ENCODE results near the gene IBTK.
"Not testable (repeated sequence)": the region's sequence is repeated elsewhere in the genome, so short reads cannot be mapped to it uniquely, and the experiment has no call there.

The IBTK gene

GRCh38 chr6:82178077-82178758 lies 69.3 kb downstream of the IBTK start:
- DNase-seq (ENCODE audit: low read depth) = no peak

GRCh38 chr6:82176616-82177015 lies 70.9 kb downstream of the IBTK start:
- DNase-seq (ENCODE audit: low read depth) = no peak

DNA sequence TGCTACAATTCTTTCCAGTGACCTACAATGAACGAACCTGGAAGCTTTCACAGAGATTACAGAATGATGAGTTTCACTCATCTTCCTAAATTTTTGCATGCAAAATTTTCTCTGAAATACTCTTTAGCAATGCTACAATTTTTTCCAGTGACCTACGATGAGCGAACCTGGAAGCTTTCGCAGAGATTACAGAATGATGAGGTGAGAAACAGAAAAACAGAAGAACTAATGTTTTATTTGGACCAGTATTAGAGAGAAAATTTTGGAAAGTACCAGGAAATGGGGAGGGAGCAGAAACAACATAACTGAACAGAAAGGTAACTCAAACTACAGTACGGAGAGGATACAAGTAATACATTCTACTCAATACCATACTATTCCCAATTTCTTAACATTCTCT lies 75.0 kb downstream of the IBTK start:
- no peak for DNase-seq (ENCODE audit: low read depth)

GRCh38 chr6:82169138-82169876 lies 78.2 kb downstream of the IBTK start:
- no peak for DNase-seq (ENCODE audit: low read depth)

DNA sequence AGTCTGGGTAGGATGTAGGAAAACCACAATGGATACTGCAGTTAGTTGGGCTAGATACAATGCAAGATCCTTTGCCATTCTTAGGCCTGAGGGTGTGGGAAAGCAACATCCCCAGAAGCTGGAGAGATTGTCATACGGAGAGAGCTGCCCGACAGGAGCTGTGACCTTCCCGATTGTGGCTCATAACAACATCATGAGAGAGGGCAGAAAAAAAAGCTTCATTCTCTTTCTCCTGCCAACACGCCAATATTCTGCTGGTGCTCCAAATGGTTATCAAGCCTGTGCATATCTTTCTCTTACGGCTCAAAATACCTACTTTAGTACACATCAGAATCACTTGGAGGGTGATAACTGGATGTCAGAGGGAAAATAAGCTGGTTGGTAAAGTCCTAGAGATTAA lies 81.1 kb downstream of the IBTK start:
- DNase-seq (ENCODE audit: low read depth) = no peak

DNA sequence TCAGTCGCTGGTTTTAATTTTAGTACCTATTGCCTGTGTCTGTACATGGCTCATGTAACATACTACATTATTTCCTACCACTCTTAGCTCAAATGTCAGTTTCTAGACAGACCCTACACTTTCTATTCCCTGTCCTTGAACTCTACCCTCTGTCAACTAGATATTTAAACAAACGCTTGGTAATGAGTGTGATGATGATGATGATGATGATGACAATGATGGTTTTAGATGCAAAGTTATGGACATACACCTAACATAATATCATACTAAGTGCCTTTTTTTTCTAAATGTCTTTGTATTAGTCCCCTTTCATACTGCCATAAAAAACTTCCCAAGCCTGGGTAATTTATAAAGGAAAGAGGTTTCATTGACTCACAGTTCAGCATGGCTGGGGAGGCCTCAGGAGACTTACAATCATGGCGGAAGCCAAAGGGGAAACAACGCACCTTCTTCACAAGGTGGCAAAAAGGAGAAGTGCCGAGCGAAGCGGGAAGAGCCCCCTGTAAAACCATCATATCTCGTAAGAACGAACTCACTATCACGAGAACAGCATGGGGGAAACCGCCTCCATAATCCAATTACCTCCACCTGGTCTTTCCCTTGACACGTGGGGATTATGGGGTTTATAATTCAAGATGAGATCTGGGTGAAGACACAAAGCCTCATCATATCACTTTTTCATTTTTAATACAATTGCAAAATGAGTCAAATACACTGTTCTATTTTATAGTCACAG lies 87.1 kb downstream of the IBTK start:
- no peak for DNase-seq (ENCODE audit: low read depth)

- DNase-seq (ENCODE audit: low read depth) = not testable (repeated sequence)
Observed at GRCh38 chr6:82152786-82153185, 94.8 kb downstream of the IBTK start.

DNA sequence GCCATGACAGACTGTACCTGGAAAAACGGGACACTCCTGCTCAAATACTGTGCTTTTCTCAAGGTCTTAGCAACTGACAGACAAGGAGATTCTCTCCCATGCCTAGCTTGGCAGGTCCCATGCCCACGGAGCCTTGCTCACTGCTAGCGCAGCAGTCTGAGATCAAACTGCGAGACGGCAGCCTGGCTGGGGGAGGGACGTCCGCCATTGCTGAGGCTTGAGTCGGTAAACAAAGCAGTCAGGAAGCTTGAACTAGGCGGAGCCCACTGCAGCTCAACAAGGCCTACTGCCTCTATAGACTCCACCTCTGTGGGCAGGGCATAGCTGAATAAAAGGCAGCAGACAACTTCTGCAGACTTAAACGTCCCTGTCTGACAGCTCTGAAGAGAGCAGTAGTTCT lies 96.4 kb downstream of the IBTK start:
- DNase-seq (ENCODE audit: low read depth) = not testable (repeated sequence)

DNA sequence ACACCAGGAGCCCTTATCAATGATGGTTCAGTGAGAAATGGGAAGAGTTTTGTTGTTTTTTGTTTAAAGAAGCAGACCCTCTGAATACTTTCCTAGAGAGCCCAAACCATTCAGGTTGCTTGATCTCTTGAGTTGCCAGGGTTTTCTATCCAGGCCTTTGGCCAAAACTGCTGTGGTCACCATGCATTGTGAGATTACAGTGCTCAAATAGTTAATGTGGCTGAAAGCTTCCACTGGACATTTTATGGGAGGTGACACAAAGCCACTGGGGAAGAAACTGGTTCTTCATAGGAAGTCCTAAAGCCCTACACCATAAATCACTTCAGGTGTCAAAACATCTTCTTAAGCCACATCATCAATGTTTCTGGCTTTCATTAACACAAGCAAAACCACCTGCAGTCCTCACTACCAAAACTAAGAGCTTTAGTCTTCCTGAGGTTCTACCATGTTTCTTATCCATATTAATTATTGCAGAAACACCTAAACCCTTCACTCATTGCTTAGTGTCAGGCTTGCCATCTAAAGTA lies 101.6 kb downstream of the IBTK start:
- DNase-seq (ENCODE audit: low read depth) = no peak

DNA sequence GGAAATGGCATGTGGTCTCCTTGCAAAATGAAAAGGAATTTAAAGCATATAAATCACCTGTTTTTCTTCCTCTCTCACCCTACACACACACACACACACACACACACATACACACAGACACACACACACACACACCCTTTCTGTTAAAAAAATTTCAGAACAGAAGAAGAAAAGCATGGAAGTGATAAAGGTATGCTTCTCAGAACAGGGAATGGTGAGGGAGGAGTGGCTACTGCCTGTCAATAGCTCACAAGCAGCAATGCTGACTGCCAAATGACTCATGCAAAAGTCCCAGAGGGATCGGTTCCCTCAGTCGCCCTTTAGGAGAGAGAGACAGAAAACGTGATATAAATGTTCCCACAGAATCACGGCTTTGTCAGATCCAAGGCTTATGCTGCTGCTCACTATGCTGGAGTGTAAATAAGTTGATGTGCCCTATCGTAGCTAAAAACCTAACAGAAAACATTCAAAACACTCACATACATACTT lies 102.6 kb downstream of the IBTK start:
- no peak for DNase-seq (ENCODE audit: low read depth)

DNA sequence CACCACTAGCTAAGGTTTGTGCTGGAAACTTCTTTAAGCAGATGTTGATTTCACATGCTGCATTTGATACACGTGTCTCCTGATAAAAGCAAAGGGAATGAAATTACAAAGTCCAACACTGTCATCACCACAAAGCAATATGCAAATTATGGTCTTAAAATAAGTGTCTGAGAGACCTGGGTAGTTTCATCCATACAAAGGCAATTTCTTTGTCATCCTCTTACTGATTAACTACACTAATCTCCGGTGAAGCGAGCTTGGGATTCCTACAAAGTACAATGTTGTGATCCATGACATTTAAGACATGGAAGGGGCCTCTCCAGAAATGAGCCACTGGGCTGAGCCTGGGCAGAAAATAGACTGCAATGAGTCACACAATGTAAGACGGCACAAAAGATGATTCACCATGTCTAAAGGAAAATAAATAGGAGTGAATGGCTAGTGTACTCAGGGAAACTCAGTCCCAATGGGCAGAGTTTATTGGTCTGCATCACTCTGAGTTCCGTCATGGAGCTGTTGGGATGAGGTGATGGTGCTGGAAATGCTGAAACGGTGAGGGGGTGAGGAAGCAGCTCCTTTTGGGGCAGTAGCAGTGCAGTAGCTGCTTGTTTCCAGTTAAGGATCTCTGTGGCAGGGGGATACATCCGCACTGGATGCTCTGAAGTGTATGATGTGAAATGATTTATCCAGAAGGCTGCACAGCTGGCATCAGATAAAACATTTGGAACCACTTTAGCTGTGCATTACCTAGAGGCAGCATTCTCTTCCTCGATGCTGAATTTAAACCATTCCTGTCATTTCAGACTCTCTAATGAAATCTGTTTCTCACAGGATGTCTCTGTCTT lies 103.3 kb downstream of the IBTK start:
- DNase-seq (ENCODE audit: low read depth) = no peak

GRCh38 chr6:82143041-82143481 lies 104.5 kb downstream of the IBTK start:
- DNase-seq (ENCODE audit: low read depth) = no peak

DNA sequence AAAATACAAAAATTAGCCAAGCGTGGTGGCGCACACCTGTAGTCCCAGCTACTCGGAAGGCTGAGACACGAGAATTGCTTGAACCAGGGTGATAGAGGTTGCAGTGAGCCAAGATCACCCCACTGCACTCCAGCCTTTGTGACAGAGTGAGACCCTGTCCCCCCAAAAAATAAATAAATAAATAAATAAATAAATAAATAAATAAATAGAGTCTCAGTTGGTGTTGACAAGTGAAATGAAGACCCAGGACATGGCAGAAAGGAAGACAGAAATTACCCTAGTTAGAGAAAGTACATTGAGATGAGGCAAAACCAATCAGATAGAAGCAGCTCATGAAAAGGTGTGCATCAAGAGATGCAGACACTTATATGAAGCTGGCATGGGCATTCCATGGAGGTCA lies 105.0 kb downstream of the IBTK start:
- no peak for DNase-seq (ENCODE audit: low read depth)

DNA sequence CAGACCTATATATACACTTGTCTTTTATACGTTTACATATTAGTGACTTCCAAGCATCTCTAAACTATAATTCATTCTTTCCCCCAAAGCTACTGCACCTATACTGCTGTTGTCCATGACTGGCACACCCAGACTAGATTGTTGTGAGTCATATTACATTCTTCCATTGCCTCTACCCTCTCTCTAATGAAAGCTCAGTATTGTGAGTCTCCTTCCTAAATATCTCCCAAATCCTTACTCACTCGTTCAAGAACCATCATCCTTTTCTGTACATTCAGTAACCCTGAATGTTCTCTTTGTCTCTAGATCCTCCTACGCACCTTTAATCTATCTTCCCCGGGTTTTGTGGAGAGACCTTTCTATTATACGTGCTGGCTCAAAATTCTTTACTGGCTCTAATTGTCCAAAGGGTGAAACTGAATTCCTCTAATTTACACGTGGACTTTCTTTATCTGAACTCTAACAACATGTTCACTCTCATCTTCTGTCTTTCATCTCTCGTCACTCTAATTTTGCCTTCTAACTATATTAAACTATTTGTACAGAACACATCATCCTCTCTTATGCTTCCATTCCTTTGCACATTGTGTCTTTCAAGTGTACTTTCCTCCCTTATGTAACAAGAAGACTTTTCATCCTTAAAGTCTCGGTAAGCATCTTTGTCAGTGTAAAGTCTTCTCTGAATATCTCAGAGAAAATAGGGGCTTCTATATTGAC lies 109.3 kb downstream of the IBTK start:
- DNase-seq (ENCODE audit: low read depth) = no peak

DNA sequence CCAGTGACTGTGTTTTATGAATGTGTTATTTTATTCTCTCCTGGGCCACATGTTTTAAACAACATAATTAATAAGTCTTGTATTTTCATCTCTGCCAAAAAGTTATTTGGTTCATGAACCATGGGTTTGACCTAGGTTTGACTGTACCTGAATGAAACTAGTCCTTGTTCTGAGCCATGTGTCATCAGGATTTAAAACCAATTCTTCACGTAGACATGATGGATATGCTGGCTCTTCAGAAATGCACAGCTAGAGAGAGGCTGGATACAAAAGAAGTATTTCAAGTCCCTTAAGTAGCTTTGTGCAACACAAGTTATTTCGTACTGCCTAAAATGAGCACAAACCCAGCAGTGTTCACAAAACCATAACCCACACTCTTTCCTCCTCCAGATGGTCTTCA lies 116.1 kb downstream of the IBTK start:
- DNase-seq (ENCODE audit: low read depth) = no peak

DNA sequence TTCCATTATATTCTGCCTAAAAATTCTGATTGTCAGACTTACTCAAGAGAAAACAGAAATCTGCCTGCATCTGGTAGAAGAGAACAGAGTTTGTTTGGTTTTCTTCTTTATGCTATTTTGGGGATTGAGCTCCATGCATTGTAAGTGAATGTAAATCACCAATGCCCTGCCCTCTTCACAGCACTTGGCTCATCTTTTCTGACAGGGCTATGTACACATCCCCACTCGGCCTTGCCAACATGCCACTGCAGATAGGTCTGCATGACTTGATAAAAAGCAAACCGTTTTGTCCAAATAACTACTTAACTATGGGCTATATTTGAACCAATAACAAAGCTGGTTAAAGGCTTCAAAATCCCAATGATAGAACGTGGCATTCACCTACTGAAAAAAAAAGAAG lies 117.7 kb downstream of the IBTK start:
- DNase-seq (ENCODE audit: low read depth) = no peak

GRCh38 chr6:82128973-82129372 lies 118.6 kb downstream of the IBTK start:
- not testable (repeated sequence) for DNase-seq (ENCODE audit: low read depth)

GRCh38 chr6:82123632-82124031 lies 123.9 kb downstream of the IBTK start:
- no peak for DNase-seq (ENCODE audit: low read depth)

Data from activated T-cell treated with anti-CD3 and anti-CD28 coated beads for 48 hours (primary cell).